Measurements from ENCODE around the gene VPS37C. TPM values are rescaled to one million over a fixed set of nuclear protein-coding genes. Genes with fewer than 3 reads are reported as not detected.

The VPS37C gene
- total RNA-seq, 2 donors from 2014 or later = 12.9 to 28.8 TPM

DNA sequence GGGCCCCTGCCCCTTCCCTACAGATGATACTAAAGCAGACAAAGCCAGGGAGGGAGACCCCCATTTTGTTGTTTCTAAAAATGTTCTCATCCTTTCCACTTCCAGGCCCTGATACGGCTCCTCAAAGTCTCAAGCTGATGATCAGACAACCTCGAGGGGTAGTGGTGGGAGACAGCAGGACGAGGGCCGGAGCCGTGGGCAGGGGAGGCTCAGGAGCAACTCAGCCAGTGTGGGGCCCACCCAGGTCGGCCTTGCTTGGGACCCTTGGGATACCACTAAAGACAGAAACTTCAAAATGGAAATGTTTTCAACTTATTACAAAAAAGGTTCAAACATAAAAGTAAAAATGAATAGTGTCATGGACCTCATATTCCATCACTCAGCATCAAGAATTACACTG lies 15.2 kb upstream of the VPS37C start:
- no peak for DNase-seq (ENCODE audit: low spot score)
- no peak overlapping the region for H3K27ac ChIP-seq
- no peak overlapping the region for H3K4me3 ChIP-seq
- no peaks in the 10 kb centered on the region for H3K27me3 ChIP-seq
- H3K4me1 ChIP-seq = no peaks in the 10 kb centered on the region
- H3K36me3 ChIP-seq = no peaks in the 10 kb centered on the region
- TF ChIP-seq, protein P1, sequence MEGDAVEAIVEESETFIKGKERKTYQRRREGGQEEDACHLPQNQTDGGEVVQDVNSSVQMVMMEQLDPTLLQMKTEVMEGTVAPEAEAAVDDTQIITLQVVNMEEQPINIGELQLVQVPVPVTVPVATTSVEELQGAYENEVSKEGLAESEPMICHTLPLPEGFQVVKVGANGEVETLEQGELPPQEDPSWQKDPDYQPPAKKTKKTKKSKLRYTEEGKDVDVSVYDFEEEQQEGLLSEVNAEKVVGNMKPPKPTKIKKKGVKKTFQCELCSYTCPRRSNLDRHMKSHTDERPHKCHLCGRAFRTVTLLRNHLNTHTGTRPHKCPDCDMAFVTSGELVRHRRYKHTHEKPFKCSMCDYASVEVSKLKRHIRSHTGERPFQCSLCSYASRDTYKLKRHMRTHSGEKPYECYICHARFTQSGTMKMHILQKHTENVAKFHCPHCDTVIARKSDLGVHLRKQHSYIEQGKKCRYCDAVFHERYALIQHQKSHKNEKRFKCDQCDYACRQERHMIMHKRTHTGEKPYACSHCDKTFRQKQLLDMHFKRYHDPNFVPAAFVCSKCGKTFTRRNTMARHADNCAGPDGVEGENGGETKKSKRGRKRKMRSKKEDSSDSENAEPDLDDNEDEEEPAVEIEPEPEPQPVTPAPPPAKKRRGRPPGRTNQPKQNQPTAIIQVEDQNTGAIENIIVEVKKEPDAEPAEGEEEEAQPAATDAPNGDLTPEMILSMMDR (IDR thresholded peaks at IDR 0.05) = no peak
- H3K9me3 ChIP-seq = no peaks in the 10 kb centered on the region

- TF ChIP-seq, protein P1 (IDR thresholded peaks at IDR 0.05) = no peak
- Histone ChIP-seq H3K4me1 (no peaks in the 10 kb centered on the region), H3K36me3 (no peaks in the 10 kb centered on the region), H3K4me3 (no peak overlapping the region), H3K9me3 (no peaks in the 10 kb centered on the region), H3K27me3 (no peaks in the 10 kb centered on the region), H3K27ac (no peak overlapping the region)
- no peak for DNase-seq (ENCODE audit: low spot score)
These were observed 13.7 kb upstream of the VPS37C start for GRCh38 chr11:61174949-61175348.

- Histone ChIP-seq H3K9me3 (no peaks in the 10 kb centered on the region), H3K4me1 (no peaks in the 10 kb centered on the region), H3K4me3 (no peak overlapping the region), H3K27ac (no peak overlapping the region), H3K27me3 (no peaks in the 10 kb centered on the region), H3K36me3 (no peaks in the 10 kb centered on the region)
- TF ChIP-seq, protein P1 (IDR thresholded peaks at IDR 0.05) = no peak
- no peak for DNase-seq (ENCODE audit: low spot score)
These were observed 13.0 kb upstream of the VPS37C start for GRCh38 chr11:61174273-61174672.

DNA sequence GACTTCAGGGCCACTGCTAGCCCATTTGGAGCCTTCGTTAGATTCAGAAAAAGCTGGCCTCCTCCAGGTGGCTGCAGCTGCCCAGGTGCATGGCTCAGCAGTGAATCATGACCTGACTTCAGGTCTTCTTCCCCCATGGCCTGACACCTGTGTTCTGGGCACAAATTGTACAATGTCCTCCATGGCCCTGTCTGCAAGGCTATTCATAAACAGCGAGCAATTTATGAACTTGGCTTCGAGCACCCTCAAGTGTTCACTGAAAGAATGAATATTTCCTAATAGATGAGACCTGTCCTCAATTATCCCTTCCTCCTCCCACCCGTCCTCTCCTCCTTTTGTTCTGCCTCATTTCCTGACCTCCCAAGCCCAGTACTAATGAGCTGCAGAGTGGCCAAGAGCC lies 12.2 kb upstream of the VPS37C start:
- H3K36me3 ChIP-seq = no peaks in the 10 kb centered on the region
- H3K9me3 ChIP-seq = no peaks in the 10 kb centered on the region
- DNase-seq (ENCODE audit: low spot score) = no peak
- TF ChIP-seq, protein P1 (IDR thresholded peaks at IDR 0.05) = no peak
- H3K4me1 ChIP-seq = no peaks in the 10 kb centered on the region
- H3K27ac ChIP-seq = no peak overlapping the region
- no peak overlapping the region for H3K4me3 ChIP-seq
- no peaks in the 10 kb centered on the region for H3K27me3 ChIP-seq

GRCh38 chr11:61172888-61173287 lies 11.7 kb upstream of the VPS37C start:
- DNase-seq (ENCODE audit: low spot score) = no peak
- Histone ChIP-seq H3K4me3 (no peak overlapping the region), H3K36me3 (no peaks in the 10 kb centered on the region), H3K4me1 (no peaks in the 10 kb centered on the region), H3K9me3 (no peaks in the 10 kb centered on the region), H3K27me3 (no peaks in the 10 kb centered on the region), H3K27ac (no peak overlapping the region)
- TF ChIP-seq, protein P1 (IDR thresholded peaks at IDR 0.05) = no peak

- Histone ChIP-seq H3K9me3 (no peaks in the 10 kb centered on the region), H3K4me3 (no peak overlapping the region), H3K27ac (no peak overlapping the region), H3K27me3 (no peaks in the 10 kb centered on the region), H3K4me1 (no peaks in the 10 kb centered on the region), H3K36me3 (no peaks in the 10 kb centered on the region)
- no peak for DNase-seq (ENCODE audit: low spot score)
- TF ChIP-seq, protein P1 (IDR thresholded peaks at IDR 0.05) = no peak
These were observed 11.1 kb upstream of the VPS37C start for GRCh38 chr11:61172356-61172755.

Measured in right atrium auricular region (tissue), 2 donors.